HG03108 (cell line): ENCODE data around the gene ACVR1B.

Experiments
- ATAC-seq: cut with Tn5 transposase; IDR thresholded peaks from one replicate; pipeline ENCODE4 v1.9.1; 2021; ENCODE audit warnings: moderate library complexity; ENCODE audit not compliant: unreplicated experiment

ACVR1B gene

DNA sequence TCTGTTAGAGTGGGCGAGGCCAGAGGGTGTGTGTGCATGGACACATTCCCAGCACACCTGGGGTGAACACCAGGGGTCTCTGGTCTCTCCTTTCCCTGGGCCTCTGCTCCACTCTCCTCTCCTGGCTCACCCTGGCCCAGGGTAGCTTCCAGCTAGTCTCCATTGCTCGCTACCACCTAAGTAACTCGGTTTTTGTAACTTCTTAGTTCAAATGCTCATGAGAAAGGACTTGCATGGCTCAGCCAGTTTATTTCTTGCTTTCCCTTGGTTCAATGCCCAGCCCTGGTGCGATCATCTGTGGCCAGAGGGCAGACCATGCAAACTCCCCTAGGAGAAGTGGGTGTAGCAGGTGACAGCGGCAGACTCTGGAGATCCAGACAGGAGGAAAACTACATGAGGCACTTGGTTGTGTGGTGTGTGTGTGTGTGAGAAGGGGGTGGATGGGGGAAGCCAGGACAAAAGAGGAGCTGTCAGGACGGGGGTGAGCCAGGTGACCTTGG, 8.9 kb upstream of the ACVR1B start:
- ATAC-seq, result no peak

DNA sequence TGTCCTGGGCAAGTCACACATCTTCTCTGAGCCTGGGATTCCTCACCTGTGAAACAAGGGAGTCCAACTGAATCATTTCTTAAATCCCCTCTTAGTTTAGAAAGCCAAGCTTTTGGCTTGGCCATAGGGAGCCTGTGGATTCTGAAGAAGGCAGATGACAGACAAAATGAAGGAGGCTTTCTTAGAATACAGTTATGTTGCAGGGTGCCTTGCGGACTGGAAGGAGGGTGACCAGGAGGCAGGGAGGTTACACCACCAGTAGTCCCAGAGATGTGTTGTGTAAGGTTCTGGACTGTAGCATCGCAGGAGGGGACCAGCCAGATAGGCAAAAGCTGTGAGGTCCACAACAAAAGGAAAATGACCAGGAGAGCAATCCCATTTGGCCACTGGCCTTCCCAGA, 8.2 kb upstream of the ACVR1B start:
- no peak for ATAC-seq

DNA sequence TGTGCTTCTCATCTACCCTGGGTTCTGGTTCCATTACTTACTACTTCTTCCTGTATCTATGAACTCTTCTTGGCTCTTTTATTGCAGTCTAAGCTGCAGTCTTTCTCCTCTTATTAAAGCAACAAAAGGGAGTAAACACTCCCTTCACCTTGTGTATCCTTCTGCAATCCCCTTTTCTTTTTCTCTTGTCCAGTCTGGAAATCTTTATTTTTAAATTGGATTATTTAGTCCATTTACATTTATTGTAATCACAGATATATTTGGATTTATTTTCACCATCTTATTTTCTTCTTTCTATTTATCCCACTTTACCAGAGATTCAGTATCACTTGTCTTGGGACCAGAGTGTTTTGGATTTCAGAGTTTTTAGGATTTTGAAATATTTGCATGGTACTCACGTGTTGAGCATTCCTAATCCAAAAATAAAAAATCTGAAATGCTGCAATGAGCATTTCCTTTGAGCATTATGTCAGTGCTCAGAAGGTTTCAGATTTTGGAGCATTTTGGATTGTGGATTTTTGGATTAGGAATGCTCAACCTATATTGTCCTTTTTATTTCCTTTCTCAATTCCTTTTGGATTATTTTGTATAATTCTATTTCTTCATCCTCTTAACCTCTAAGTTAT, 6.8 kb upstream of the ACVR1B start:
- no peak for ATAC-seq

DNA sequence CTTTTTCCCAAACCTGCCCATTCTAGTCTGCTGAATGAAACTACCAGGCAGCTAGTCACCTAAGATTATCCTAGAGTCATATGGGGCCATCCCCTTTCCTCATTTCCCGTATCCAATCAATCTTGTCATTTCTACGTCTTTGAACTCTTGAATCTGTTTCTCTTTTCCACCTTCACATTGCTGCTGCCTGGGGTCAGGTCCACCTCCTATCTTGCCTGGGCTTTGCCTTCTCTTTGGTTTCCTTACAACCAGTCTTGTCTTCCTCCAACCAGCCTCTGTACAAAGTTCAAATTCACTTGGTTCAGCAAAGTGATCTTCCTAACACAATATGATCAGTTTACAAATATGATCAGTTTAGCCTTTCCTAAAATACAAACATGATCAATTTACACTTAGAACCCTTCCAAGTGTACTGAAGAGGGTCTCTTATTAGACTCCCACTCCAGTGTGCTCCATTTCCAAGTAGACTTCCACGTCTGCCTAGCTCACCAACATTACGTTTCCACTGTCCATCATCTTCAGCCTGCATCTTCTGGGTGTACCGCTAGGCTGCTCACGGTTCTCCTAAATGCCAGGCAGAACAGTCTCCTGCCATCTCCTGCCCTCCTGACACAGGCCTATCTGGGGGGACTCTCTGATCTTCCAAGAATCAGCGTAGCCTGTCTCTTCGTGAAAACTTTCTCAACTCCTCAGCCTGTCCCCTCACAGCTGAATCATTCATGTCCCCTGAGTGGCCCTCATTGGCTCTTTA, 4.1 kb upstream of the ACVR1B start:
- ATAC-seq, result no peak

DNA sequence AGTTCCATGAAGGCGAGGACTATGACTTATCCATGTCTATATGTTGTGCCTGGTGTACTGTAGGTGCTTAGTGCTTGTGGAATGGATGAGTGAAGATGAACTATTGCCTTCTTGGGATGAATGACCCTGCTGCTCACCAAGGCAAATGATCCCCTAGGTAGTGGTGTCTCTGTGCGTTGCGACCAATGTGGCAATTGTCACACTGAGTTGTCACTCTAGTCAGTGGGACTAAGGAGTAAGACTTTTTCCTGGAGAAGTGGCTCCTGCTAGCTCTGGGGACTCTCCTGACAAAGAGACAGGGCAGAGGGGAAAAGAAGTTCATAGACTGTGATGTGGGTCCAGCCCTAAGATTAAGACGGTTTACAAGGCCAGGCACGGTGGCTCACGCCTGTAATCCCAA, 3.4 kb upstream of the ACVR1B start:
- no peak for ATAC-seq

DNA sequence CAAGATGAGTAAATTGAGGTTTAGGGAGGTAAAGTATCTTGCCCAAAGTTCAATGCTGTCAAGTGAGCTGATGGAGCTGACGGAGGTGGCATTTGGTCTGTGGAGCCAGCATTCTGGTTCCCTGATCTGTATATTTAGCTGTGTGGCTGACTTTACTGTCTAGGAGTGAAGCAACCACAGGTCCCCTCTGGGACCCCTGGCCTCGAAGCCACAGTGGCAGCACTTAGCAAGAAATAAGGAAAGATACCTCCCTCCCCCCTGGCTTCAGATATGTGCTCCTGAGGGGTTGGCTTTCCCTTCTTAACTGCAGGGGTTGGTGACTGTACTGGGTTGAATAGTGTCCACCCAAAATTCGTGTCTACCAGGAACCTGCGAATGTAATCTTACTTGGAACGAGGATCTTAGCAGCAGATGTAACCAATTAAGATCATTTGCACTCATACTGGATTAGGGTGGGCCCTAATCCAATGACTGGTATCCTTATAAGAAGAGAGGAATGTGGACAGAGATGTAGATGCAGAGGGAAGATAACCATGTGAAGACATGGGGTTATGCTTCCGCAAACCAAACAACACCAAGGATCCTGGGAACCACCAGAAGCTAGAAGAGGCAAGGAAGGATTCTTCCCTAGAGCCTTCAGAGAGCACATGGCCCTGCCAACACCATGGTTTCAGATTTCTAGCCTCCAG, 2.0 kb upstream of the ACVR1B start:
- ATAC-seq, result no peak

GRCh38 chr12:51950682-51951198, 759 bp upstream of the ACVR1B start:
- ATAC-seq, result no peak

- no peak for ATAC-seq
Measured at GRCh38 chr12:51951843-51952722, 584 bp downstream of the ACVR1B start.

DNA sequence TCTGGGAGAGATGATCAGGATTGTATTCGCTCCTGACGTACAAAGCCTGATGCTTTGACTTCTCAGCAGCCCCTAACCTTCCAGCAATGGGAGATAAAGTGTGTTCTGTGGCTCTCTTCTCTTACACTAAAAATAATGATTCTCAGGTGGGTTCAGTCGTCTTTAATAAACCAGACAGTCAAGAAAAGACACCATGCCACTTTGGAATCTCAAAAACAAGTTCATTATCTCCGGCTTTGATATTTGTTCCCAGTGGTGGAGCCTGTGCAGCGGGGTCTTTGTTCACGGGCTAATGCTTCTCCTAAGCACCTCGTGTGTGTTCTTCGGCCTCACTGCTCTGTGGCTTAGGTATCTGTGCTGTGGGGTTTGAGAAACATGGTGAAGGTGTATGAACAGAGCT, 1.6 kb downstream of the ACVR1B start:
- ATAC-seq, result no peak

- ATAC-seq, result no peak
Measured at GRCh38 chr12:51953864-51954263, 2.4 kb downstream of the ACVR1B start.

- ATAC-seq, result no peak
Measured at GRCh38 chr12:51954561-51955361, 3.3 kb downstream of the ACVR1B start.

DNA sequence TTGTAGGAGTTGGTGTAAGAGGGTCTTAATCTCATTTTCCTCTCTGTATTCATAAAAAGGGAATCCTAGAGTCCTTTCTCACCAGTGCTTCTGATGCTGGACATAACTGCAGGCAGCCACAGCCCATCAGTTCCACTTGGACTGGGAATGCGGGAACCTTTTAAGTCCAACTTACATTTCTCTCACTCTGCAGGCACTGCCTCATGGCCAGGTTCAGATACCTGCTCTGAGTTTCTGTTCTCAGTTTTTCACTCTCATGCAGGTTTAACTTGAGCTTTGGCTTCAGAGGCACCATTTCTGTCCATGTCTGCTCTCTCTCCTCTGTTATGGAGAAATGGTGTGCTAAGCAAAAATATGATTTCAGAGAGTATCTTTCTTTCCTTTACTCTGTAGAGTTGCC, 4.2 kb downstream of the ACVR1B start:
- no peak for ATAC-seq

DNA sequence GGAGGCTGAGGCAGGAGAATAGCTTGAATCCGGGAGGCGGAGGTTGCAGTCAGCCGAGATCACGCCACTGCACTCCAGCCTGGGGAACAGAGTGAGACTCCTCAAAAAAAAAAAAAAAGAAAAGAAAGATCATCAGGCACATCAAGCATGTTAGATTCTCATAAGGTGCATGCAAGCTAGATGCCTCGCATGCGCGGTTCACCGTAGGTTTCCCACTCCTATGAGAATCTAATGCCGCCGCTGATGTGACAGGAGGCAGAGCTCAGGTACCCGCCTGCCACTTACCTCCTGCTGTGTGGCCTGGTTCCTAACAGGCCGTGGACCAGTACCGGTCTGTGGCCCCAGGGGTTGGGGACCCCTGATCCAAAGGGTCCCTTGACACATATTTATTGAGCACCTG, 7.0 kb downstream of the ACVR1B start:
- no peak for ATAC-seq

DNA sequence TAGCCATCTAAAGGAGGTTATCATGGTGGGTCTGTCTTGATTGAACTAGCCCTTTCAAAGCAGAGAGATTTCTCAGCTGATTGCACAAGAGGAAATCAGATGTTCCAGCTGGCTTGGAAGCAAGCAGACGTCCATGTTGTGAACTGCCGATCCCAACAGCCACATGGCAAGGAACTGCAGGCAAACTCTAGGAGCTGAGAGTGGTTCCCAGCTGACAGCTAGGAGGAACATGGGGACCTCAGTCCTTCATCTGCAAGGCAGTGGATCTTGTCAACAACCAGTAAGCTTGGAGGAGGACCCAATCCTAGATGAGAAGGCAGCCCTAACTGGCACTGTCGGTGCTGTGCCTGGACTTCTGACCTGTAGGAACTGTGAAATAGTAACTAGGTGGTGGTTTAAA, 7.7 kb downstream of the ACVR1B start:
- no peak for ATAC-seq

DNA sequence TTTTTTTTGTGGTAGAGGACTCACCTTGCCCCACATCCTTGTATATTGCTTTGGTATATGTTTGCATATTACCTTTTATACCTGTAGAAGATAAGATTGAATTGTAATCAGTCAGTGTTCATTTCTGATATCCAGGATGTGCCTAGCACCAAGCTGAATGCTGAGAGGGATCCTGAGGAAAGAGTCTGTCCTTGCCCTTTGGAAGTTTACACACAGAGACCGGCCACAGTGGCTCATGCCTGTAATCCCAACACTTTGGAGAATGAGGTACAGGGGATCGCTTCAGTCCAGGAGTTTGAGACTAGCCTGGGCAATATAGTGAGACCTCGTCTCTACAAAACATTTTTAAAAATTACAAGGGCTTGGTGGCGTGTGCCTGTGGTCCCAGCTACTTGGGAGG, 8.4 kb downstream of the ACVR1B start:
- ATAC-seq, result no peak

DNA sequence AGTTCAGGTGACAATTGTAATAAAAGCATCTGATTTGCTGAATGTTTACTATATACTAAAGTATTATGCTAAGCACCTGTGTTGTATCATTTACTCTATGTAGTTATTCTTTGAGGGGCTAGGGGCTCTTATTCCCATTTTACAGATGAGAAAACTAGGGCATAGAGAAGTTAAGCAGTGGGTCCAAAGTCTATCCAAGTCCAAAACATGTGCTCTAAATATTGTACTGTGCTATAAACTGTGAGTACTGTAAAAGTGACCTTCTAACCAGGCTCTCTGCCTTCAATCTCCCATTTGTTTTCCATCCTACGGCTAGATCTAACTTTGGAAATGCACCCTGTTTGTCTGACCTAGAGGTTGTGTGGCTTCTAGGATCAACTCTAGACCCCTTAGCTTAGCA, 9.0 kb downstream of the ACVR1B start:
- no peak for ATAC-seq

GRCh38 chr12:51960890-51961289, 9.4 kb downstream of the ACVR1B start:
- ATAC-seq, result no peak

GRCh38 chr12:51961834-51962233, 10.3 kb downstream of the ACVR1B start:
- ATAC-seq, result no peak

DNA sequence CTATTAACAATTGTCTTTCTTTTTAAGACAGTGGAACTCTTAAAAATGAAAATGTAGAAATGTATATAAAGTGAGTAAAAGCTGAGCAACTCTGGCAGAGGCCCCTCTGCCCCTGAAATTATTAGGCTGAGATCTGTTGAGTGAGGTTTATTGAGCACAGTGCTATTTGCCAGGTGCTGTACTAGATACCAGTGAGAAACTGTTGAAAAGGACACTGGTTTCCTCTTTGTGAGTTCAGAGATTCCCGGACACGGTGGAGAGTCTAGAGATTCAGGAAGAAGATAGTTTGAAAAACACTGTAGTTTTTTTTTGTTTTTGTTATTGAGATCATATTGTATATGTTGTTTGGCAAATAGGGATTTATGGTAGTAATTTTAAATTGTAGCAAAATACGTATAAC, 11.2 kb downstream of the ACVR1B start:
- no peak for ATAC-seq

- ATAC-seq, result no peak
Measured at GRCh38 chr12:51963477-51963876, 12.0 kb downstream of the ACVR1B start.
